COLO668 (cell line): ENCODE measurements around the gene TSC22D3.
"Not testable (repeated sequence)": the region's sequence is repeated elsewhere in the genome, so short reads cannot be mapped to it uniquely, and the experiment has no call there.

Experiments used
- DNase-seq: peaks from one replicate; lab custom pipeline; 2025; ENCODE audit not compliant: unreplicated experiment; lab: John Stamatoyannopoulos, UW

Gene TSC22D3

GRCh38 chrX:107775734-107776511 lies at the start of gene TSC22D3:
TSS of gene TSC22D3 (minus strand) at chrX:107775787. CDS start at chrX:107775419, 368 bp downstream.
- DNase-seq, result peak; percentile 77

GRCh38 chrX:107823456-107823855 lies 47.9 kb upstream of the TSC22D3 start:
- DNase-seq, result no peak

GRCh38 chrX:107823042-107823441 lies 47.5 kb upstream of the TSC22D3 start:
- DNase-seq, result no peak

GRCh38 chrX:107818900-107819521 lies 43.4 kb upstream of the TSC22D3 start:
- DNase-seq, result no peak

- not testable (repeated sequence) for DNase-seq
Measured at GRCh38 chrX:107810053-107810452, 34.5 kb upstream of the TSC22D3 start.

GRCh38 chrX:107805179-107805578 lies 29.6 kb upstream of the TSC22D3 start:
- DNase-seq, result no peak

GRCh38 chrX:107804427-107804826 lies 28.8 kb upstream of the TSC22D3 start:
- DNase-seq, result no peak

GRCh38 chrX:107787827-107788226 lies 12.2 kb upstream of the TSC22D3 start:
- no peak for DNase-seq

- no peak for DNase-seq
Measured at GRCh38 chrX:107780525-107780924, 4.9 kb upstream of the TSC22D3 start.

- DNase-seq, result no peak
Measured at GRCh38 chrX:107777536-107777832, 1.9 kb upstream of the TSC22D3 start, which contains the start of gene NCBP2L. TSS of gene NCBP2L (plus strand) at chrX:107777733. CDS start at chrX:107794221, 16,488 bp downstream.

- peak; percentile 59 for DNase-seq
Measured at GRCh38 chrX:107776649-107777535, 1.3 kb upstream of the TSC22D3 start.

- no peak for DNase-seq
Measured at GRCh38 chrX:107775000-107775733, 420 bp downstream of the TSC22D3 start.

- DNase-seq, result no peak
Measured at GRCh38 chrX:107773906-107774435, 1.6 kb downstream of the TSC22D3 start.

GRCh38 chrX:107773206-107773605 lies 2.4 kb downstream of the TSC22D3 start:
- no peak for DNase-seq

- DNase-seq, result no peak
Measured at GRCh38 chrX:107769581-107770317, 5.8 kb downstream of the TSC22D3 start.

GRCh38 chrX:107768051-107768450 lies 7.5 kb downstream of the TSC22D3 start:
- DNase-seq, result no peak

GRCh38 chrX:107766470-107767150 lies 9.0 kb downstream of the TSC22D3 start:
- DNase-seq, result no peak

- no peak for DNase-seq
Measured at GRCh38 chrX:107764845-107765608, 10.6 kb downstream of the TSC22D3 start.

- DNase-seq, result no peak
Measured at GRCh38 chrX:107763647-107764046, 11.9 kb downstream of the TSC22D3 start.
